ENCODE results near the gene CACNA1E.

Gene CACNA1E

GRCh38 chr1:181488866-181489265 lies 5.5 kb downstream of the CACNA1E start:
- Histone ChIP-seq H3K4me3 (ENCODE audit: low read depth, low read length) (no peak overlapping the region), H3K36me3 (ENCODE audit: control insufficient read depth, insufficient read depth, low read length) (no peaks in the 10 kb centered on the region), H2AFZ (no peak overlapping the region), H3K79me2 (no peaks in the 10 kb centered on the region), H3K9me3 (ENCODE audit: control insufficient read depth, low read length) (no peaks in the 10 kb centered on the region), H3K27me3 (ENCODE audit: control insufficient read depth, insufficient read depth, low read length) (no peaks in the 10 kb centered on the region), H3K27ac (no peak overlapping the region), H3K4me1 (no peaks in the 10 kb centered on the region), H3K9ac (no peak overlapping the region), H3K4me2 (ENCODE audit: low read length) (no peak overlapping the region)
- no peak for TF ChIP-seq CTCF (IDR thresholded peaks at IDR 0.05)

GRCh38 chr1:181490276-181490675 lies 7.0 kb downstream of the CACNA1E start:
- Histone ChIP-seq H3K4me3 (ENCODE audit: low read depth, low read length) (no peak overlapping the region), H3K27me3 (ENCODE audit: control insufficient read depth, insufficient read depth, low read length) (no peaks in the 10 kb centered on the region)
- no peak for TF ChIP-seq CTCF (IDR thresholded peaks at IDR 0.05)

GRCh38 chr1:181490740-181491712 lies 7.7 kb downstream of the CACNA1E start:
- Histone ChIP-seq H3K27me3 (ENCODE audit: control insufficient read depth, insufficient read depth, low read length) (no peaks in the 10 kb centered on the region), H3K27ac (no peak overlapping the region), H3K4me3 (ENCODE audit: low read depth, low read length) (no peak overlapping the region), H3K4me2 (ENCODE audit: low read length) (no peak overlapping the region), H3K4me1 (no peaks in the 10 kb centered on the region), H3K79me2 (no peaks in the 10 kb centered on the region), H3K9me3 (ENCODE audit: control insufficient read depth, low read length) (no peaks in the 10 kb centered on the region), H3K9ac (no peak overlapping the region), H3K36me3 (ENCODE audit: control insufficient read depth, insufficient read depth, low read length) (no peaks in the 10 kb centered on the region), H2AFZ (no peak overlapping the region)
- no peak for TF ChIP-seq CTCF (IDR thresholded peaks at IDR 0.05)

More at GRCh38 chr1:181490276-181490675, 7.0 kb downstream of the CACNA1E start:
- no peak overlapping the region for H2AFZ ChIP-seq
- no peaks in the 10 kb centered on the region for H3K36me3 ChIP-seq (ENCODE audit: control insufficient read depth, insufficient read depth, low read length)
- no peak overlapping the region for H3K27ac ChIP-seq
- H3K79me2 ChIP-seq, result no peaks in the 10 kb centered on the region
- no peak overlapping the region for H3K9ac ChIP-seq
- H3K4me2 ChIP-seq (ENCODE audit: low read length), result no peak overlapping the region
- H3K4me1 ChIP-seq, result no peaks in the 10 kb centered on the region
- no peaks in the 10 kb centered on the region for H3K9me3 ChIP-seq (ENCODE audit: control insufficient read depth, low read length)

GRCh38 chr1:181493166-181493565 lies 9.8 kb downstream of the CACNA1E start:
- no peak overlapping the region for H3K27ac ChIP-seq
- no peaks in the 10 kb centered on the region for H3K79me2 ChIP-seq
- no peak overlapping the region for H3K4me3 ChIP-seq (ENCODE audit: low read depth, low read length)
- H3K4me1 ChIP-seq, result no peaks in the 10 kb centered on the region
- no peak overlapping the region for H2AFZ ChIP-seq
- TF ChIP-seq CTCF (IDR thresholded peaks at IDR 0.05), result no peak
- H3K27me3 ChIP-seq (ENCODE audit: control insufficient read depth, insufficient read depth, low read length), result no peaks in the 10 kb centered on the region
- H3K4me2 ChIP-seq (ENCODE audit: low read length), result no peak overlapping the region
- no peaks in the 10 kb centered on the region for H3K9me3 ChIP-seq (ENCODE audit: control insufficient read depth, low read length)
- H3K36me3 ChIP-seq (ENCODE audit: control insufficient read depth, insufficient read depth, low read length), result no peaks in the 10 kb centered on the region
- H3K9ac ChIP-seq, result no peak overlapping the region
